ENCODE data around the gene MNT. TPM values are rescaled to one million over a fixed set of nuclear protein-coding genes. Genes with fewer than 3 reads are reported as not detected.
A peak's percentile ranks its signal among the peaks of the same experiment; 100 is the strongest.

The MNT gene
- total and polyA plus RNA-seq, 10 donors = 2.8 to 38.5 (median 27.9) TPM

DNA sequence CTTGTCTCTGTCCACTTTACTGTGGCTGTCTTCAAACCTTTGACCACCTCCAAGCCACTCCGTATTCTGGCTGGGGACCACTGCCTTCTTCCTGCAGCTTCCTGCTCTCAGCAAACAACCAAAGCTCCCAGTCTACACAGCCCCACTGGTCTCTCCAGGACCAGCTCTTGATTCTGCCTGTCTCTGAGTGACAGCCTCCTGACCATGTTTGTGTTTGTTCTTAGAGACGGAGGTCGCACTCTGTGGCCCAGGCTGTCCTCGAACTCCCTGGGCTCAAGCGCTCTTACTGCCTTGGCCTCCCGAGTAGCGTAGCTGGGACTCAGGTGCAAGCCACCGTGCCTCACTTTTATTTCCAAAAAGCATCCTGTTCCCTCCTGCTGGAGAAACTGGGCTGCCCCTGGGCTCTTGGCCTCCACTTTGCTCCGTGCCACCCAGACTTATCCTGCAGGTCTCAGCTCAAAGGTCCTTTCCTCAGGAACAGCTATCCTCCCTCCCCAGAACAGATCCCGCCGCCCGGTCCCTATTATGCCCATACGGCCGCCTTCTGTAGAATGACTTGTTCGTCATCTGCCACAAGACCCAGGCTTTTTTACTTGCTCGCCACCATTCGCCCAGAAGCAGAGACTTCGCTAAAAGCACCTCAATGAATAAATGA lies 9.1 kb downstream of the MNT start:
- H3K9me3 ChIP-seq = no peaks in the 10 kb centered on the region
- peak overlapping the region; percentile 76 to 100 (median 98) for H3K27ac ChIP-seq
- H3K36me3 ChIP-seq = peaks cover 4 to 42% (median 16%) of the 10 kb centered on the region in 6 donors
- H3K4me3 ChIP-seq = peak overlapping the region in 7 of 8 donors; percentile 73 to 98 (median 97)
- TF ChIP-seq, protein P1, sequence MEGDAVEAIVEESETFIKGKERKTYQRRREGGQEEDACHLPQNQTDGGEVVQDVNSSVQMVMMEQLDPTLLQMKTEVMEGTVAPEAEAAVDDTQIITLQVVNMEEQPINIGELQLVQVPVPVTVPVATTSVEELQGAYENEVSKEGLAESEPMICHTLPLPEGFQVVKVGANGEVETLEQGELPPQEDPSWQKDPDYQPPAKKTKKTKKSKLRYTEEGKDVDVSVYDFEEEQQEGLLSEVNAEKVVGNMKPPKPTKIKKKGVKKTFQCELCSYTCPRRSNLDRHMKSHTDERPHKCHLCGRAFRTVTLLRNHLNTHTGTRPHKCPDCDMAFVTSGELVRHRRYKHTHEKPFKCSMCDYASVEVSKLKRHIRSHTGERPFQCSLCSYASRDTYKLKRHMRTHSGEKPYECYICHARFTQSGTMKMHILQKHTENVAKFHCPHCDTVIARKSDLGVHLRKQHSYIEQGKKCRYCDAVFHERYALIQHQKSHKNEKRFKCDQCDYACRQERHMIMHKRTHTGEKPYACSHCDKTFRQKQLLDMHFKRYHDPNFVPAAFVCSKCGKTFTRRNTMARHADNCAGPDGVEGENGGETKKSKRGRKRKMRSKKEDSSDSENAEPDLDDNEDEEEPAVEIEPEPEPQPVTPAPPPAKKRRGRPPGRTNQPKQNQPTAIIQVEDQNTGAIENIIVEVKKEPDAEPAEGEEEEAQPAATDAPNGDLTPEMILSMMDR (IDR thresholded peaks at IDR 0.05 in 8 of 11, conservative IDR thresholded peaks at IDR 0.05 in 3 of 11) = no peak
- TF ChIP-seq POLR2A (IDR thresholded peaks at IDR 0.05) (no peak), POLR2AphosphoS5 (IDR thresholded peaks at IDR 0.05) (peak in 1 of 3 donors; percentile 4)
- H3K27me3 ChIP-seq (replicated peaks in 1 of 7) = no peaks in the 10 kb centered on the region
- peaks cover 44 to 79% (median 54%) of the 10 kb centered on the region in 6 donors for H3K4me1 ChIP-seq
- intact Hi-C loops (cut with DNase I; ENCODE audit: low total_unique reads) = no loop called here
- WGBS, 5 donors = 41 to 58% (median 49%) methylated on average over 18 of the region's 18 CpGs
- DNase-seq = peak; percentile 86

DNA sequence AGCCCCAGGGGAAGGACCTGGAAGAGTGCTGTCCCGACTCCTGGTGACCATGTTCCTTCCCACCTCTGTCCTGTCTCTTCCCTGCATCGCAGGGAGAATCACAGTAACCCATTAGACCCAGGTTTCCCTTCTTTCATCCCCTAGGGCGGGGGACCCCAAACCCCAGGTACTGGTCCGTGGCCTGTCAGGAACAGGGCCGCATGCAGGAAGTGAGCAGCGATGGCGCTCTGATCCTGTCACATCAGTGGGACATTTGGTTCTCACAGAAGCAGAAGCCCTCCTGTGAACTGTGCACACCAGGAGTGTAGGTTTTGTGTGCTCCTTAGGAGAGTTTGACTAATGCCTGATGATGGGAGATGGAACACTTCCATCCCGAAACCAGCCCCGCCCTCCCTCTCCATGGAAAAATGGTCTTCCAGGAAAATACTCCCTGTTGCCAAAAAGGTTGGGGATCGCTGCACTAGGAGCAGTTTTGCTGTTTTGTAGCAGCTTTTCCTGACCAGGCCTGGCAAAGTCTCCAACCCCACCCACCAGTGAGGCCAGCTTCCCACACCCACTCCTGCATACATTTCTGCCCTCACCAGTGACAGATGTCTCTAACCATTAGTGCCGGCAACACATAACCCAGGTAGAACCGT lies 10.5 kb downstream of the MNT start:
- Histone ChIP-seq H3K4me3 (peak overlapping the region in 1 of 8 donors; percentile 97), H3K27ac (peak overlapping the region in 7 of 8 donors; percentile 97 to 100 (median 99)), H3K27me3 (replicated peaks in 1 of 7) (no peaks in the 10 kb centered on the region), H3K36me3 (peaks cover 4 to 53% (median 28%) of the 10 kb centered on the region in 6 donors), H3K9me3 (no peaks in the 10 kb centered on the region), H3K4me1 (peaks cover 30 to 74% (median 43%) of the 10 kb centered on the region in 6 donors)
- intact Hi-C loops (cut with DNase I; ENCODE audit: low total_unique reads) = no loop called here
- TF ChIP-seq, protein P1 (IDR thresholded peaks at IDR 0.05 in 8 of 11, conservative IDR thresholded peaks at IDR 0.05 in 3 of 11) = no peak
- TF ChIP-seq POLR2AphosphoS5 (IDR thresholded peaks at IDR 0.05) (no peak), POLR2A (IDR thresholded peaks at IDR 0.05) (no peak)
- no peak for DNase-seq
- WGBS, 5 donors = 82 to 90% (median 87%) methylated on average over 12 of the region's 12 CpGs

DNA sequence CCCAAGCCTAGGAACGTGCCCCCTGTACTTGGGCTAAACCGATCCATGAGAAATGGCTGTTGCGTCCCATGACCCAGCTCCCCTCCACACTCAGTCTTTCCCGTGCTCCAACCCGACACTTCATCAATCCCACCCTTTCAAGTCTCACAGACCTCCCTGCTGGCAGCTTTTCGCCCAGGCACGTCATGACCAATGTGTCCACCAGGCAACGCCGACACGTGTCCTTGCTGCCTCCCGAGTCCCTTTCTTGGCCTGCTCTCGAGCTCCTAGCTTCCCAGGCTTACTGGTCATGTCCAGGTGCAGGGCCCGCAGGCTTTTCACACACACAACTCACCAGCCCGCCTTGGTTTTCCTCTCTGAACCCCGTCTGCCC lies 12.2 kb downstream of the MNT start:
- no peak overlapping the region for H3K27ac ChIP-seq
- H3K36me3 ChIP-seq = peaks cover 4 to 55% (median 28%) of the 10 kb centered on the region in 6 donors
- no peak for DNase-seq
- H3K4me1 ChIP-seq = peaks cover 18 to 72% (median 30%) of the 10 kb centered on the region in 6 donors
- TF ChIP-seq, protein P1 (IDR thresholded peaks at IDR 0.05 in 8 of 11, conservative IDR thresholded peaks at IDR 0.05 in 3 of 11) = no peak
- TF ChIP-seq POLR2A (IDR thresholded peaks at IDR 0.05) = no peak
- peak in 1 of 3 donors; percentile 39 for TF ChIP-seq POLR2AphosphoS5 (IDR thresholded peaks at IDR 0.05)
- no peak overlapping the region for H3K4me3 ChIP-seq
- 92 to 94% (median 93%) methylated on average over 15 of the region's 15 CpGs for WGBS, 5 donors
- H3K27me3 ChIP-seq (replicated peaks in 1 of 7) = no peaks in the 10 kb centered on the region
- intact Hi-C loops (cut with DNase I; ENCODE audit: low total_unique reads) = no loop called here
- H3K9me3 ChIP-seq = no peaks in the 10 kb centered on the region

DNA sequence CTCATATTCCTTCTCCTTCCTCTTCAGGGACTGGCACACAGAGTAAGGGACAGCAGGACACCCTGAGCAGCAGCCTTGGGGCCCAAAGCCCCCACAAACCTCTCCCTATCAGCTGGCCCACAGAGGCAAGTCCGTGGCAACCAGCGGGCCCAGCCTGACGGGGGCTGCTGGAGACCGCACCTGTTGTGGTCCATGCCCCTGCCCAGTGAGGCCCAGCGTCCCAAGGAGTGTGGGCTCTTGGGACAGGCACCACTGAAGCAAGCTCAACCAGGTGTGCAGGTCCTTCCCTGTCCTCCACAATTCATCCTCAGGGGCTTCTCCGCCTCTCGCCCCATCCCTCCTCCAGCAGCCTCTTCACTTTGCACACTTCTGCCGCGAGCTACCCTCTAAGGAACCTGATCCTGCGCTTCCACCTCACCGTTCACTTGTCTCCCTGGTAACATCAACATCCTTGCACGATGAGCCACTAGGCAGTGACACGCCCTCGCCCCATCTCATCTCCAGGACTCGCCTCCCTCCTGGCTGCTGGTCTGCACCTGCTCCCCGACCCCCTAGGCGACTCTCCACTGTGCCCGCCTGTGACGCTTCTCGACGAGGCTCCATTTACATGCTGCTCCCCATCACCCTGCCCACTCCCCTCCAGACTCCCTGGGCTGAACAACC lies 12.7 kb downstream of the MNT start:
- intact Hi-C loops (cut with DNase I; ENCODE audit: low total_unique reads) = no loop called here
- no peaks in the 10 kb centered on the region for H3K9me3 ChIP-seq
- no peaks in the 10 kb centered on the region for H3K27me3 ChIP-seq (replicated peaks in 1 of 7)
- H3K27ac ChIP-seq = no peak overlapping the region
- H3K4me3 ChIP-seq = no peak overlapping the region
- peaks cover 18 to 77% (median 33%) of the 10 kb centered on the region in 6 donors for H3K4me1 ChIP-seq
- peaks cover 4 to 55% (median 28%) of the 10 kb centered on the region in 6 donors for H3K36me3 ChIP-seq
- no peak for TF ChIP-seq POLR2A (IDR thresholded peaks at IDR 0.05)
- TF ChIP-seq, protein P1 (IDR thresholded peaks at IDR 0.05 in 8 of 11, conservative IDR thresholded peaks at IDR 0.05 in 3 of 11) = no peak
- peak in 1 of 3 donors; percentile 50 for TF ChIP-seq POLR2AphosphoS5 (IDR thresholded peaks at IDR 0.05)
- 92 to 94% (median 93%) methylated on average over 20 to 21 of the region's 21 CpGs for WGBS, 5 donors
- no peak for DNase-seq

Measured in spleen (tissue), 11 donors.